ENCODE results near the gene TRAF3IP3. TPM values are rescaled to one million over a fixed set of nuclear protein-coding genes. Genes with fewer than 3 reads are reported as not detected.

TRAF3IP3 gene
- total and polyA plus RNA-seq, 2 donors (not counting 1 experiment from before 2014, with no cell fraction given) = 262 to 344 TPM

DNA sequence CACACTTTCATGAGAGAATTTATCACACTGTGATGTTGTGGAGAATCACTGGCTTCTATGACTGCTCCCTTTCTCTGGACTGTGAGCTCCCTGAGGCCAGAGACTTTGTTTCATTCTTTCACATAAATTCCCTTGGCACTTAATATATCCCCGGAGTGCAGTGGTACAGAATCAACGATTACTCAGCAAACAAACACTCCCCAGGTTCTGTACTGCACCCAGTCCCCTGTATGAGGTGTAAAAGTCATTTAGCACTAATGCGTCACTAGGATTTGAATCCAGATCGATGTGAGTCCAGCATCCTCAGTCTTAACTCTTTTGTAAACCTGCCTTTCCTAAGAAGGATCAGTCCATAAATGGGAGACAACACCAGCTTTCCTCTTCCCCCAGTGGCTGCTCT lies 65.1 kb downstream of the TRAF3IP3 start:
- ATAC-seq (ENCODE audit: low read depth) = no peak
- H3K9me3 Mint-ChIP-seq (ENCODE audit: insufficient read depth) = no peaks in the 10 kb centered on the region
- WGBS (ENCODE audit: insufficient coverage) = 79% methylated on average over 4 of the region's 4 CpGs
- peaks cover 44% of the 10 kb centered on the region for H3K27me3 Mint-ChIP-seq
- peaks cover 6% of the 10 kb centered on the region for H3K4me1 Mint-ChIP-seq
- Histone ChIP-seq H3K36me3 (replicated peaks in 1 of 2; ENCODE audit: control extremely low read depth in 1 of 2, control insufficient read depth in 1 of 2, extremely low read depth in 1 of 2, insufficient read depth in 2 of 2, low read length in 1 of 2) (no peaks in the 10 kb centered on the region), H3K9ac (ENCODE audit: low read length) (no peak overlapping the region), H3K27ac (ENCODE audit: low read length in 2 of 2) (no peak overlapping the region), H3K27me3 (replicated peaks in 1 of 4; ENCODE audit: control extremely low read depth in 1 of 4, control insufficient read depth in 3 of 4, insufficient read depth in 4 of 4, low read length in 3 of 4) (peaks cover 0 to 23% (median 13%) of the 10 kb centered on the region in 4 experiments), H3K79me2 (ENCODE audit: control insufficient read depth, insufficient read depth, low read length) (no peaks in the 10 kb centered on the region), H4K20me1 (ENCODE audit: control insufficient read depth, insufficient read depth, low read length, poor library complexity, severe bottlenecking) (no peaks in the 10 kb centered on the region), H3K4me1 (ENCODE audit: control insufficient read depth in 2 of 2, insufficient read depth in 2 of 2, low read length in 2 of 2) (peaks cover 0 to 3% of the 10 kb centered on the region in 2 donors), H2AFZ (ENCODE audit: insufficient read depth, low read depth, low read length, poor library complexity, severe bottlenecking) (no peak overlapping the region), H3K4me2 (replicated peaks; ENCODE audit: low read depth, low read length, poor library complexity, severe bottlenecking) (no peak overlapping the region), H3K4me3 (ENCODE audit: control extremely low read depth in 1 of 5, extremely low read depth in 1 of 5, insufficient read depth in 1 of 5, low read depth in 2 of 5, low read length in 4 of 5) (no peak overlapping the region), H3K9me3 (ENCODE audit: control extremely low read depth in 1 of 3, control insufficient read depth in 2 of 3, insufficient read depth in 1 of 3, low read length in 2 of 3) (no peaks in the 10 kb centered on the region)
- intact Hi-C loops (cut with micrococcal nuclease) = no loop called here
- ChIA-PET POLR2A (no interaction called here), CTCF (interaction anchor here (0.5 to 3.9 kb wide), 4 partner anchors 21 to 589 kb away, joined by 3 to 31 read pairs (median 4); partner anchors contain the start of gene C1orf74)
- no peak for DNase-seq
- no peak overlapping the region for H3K4me3 Mint-ChIP-seq
- H3K27ac Mint-ChIP-seq = no peak overlapping the region
- TF ChIP-seq, protein P1, sequence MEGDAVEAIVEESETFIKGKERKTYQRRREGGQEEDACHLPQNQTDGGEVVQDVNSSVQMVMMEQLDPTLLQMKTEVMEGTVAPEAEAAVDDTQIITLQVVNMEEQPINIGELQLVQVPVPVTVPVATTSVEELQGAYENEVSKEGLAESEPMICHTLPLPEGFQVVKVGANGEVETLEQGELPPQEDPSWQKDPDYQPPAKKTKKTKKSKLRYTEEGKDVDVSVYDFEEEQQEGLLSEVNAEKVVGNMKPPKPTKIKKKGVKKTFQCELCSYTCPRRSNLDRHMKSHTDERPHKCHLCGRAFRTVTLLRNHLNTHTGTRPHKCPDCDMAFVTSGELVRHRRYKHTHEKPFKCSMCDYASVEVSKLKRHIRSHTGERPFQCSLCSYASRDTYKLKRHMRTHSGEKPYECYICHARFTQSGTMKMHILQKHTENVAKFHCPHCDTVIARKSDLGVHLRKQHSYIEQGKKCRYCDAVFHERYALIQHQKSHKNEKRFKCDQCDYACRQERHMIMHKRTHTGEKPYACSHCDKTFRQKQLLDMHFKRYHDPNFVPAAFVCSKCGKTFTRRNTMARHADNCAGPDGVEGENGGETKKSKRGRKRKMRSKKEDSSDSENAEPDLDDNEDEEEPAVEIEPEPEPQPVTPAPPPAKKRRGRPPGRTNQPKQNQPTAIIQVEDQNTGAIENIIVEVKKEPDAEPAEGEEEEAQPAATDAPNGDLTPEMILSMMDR (IDR thresholded peaks at IDR 0.05) = no peak
- no peak for TF ChIP-seq EZH2 (IDR thresholded peaks at IDR 0.05; ENCODE audit: borderline replicate concordance, insufficient read depth, low read depth, low read length, poor library complexity, severe bottlenecking)

DNA sequence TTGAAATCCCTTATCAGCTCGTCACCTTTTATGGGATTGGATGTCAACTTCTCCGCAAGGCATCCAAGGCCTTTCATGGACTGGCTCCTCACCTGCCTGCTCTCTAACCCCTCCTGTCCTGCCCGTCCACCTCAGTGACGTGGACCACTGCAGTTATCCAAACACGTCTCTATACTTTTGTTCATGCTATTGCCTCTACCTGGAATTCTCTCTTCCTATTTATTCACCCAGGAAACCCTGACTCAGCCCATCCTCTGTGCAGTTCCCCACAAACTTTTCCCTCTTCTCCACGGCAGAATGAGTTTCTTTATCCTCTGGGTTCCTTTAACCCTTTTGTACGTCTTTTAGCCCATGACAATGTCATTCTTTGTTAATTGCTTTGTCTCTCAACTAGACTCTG lies 66.9 kb downstream of the TRAF3IP3 start:
- POLR2A ChIA-PET = no interaction called here
- Mint-ChIP-seq H3K27me3 (peaks cover 37% of the 10 kb centered on the region), H3K4me3 (no peak overlapping the region), H3K9me3 (ENCODE audit: insufficient read depth) (no peaks in the 10 kb centered on the region), H3K4me1 (peaks cover 11% of the 10 kb centered on the region), H3K27ac (no peak overlapping the region)
- TF ChIP-seq, protein P1 (IDR thresholded peaks at IDR 0.05) = no peak
- TF ChIP-seq EZH2 (IDR thresholded peaks at IDR 0.05; ENCODE audit: borderline replicate concordance, insufficient read depth, low read depth, low read length, poor library complexity, severe bottlenecking) = no peak
- intact Hi-C loops (cut with micrococcal nuclease) = loop anchor here (1.0 kb wide), 1 partner anchor 489 kb away; no protein-coding TSS in a partner anchor
- Histone ChIP-seq H3K36me3 (replicated peaks in 1 of 2; ENCODE audit: control extremely low read depth in 1 of 2, control insufficient read depth in 1 of 2, extremely low read depth in 1 of 2, insufficient read depth in 2 of 2, low read length in 1 of 2) (no peaks in the 10 kb centered on the region), H3K4me2 (replicated peaks; ENCODE audit: low read depth, low read length, poor library complexity, severe bottlenecking) (no peak overlapping the region), H3K4me1 (ENCODE audit: control insufficient read depth in 2 of 2, insufficient read depth in 2 of 2, low read length in 2 of 2) (peaks cover 3 to 6% of the 10 kb centered on the region in 2 donors), H3K9me3 (ENCODE audit: control extremely low read depth in 1 of 3, control insufficient read depth in 2 of 3, insufficient read depth in 1 of 3, low read length in 2 of 3) (no peaks in the 10 kb centered on the region), H3K4me3 (ENCODE audit: control extremely low read depth in 1 of 5, extremely low read depth in 1 of 5, insufficient read depth in 1 of 5, low read depth in 2 of 5, low read length in 4 of 5) (no peak overlapping the region), H3K79me2 (ENCODE audit: control insufficient read depth, insufficient read depth, low read length) (no peaks in the 10 kb centered on the region), H3K27me3 (replicated peaks in 1 of 4; ENCODE audit: control extremely low read depth in 1 of 4, control insufficient read depth in 3 of 4, insufficient read depth in 4 of 4, low read length in 3 of 4) (peaks cover 0 to 23% (median 13%) of the 10 kb centered on the region in 4 experiments), H3K9ac (ENCODE audit: low read length) (no peak overlapping the region), H2AFZ (ENCODE audit: insufficient read depth, low read depth, low read length, poor library complexity, severe bottlenecking) (peak overlapping the region; percentile 16), H3K27ac (ENCODE audit: low read length in 2 of 2) (no peak overlapping the region), H4K20me1 (ENCODE audit: control insufficient read depth, insufficient read depth, low read length, poor library complexity, severe bottlenecking) (no peaks in the 10 kb centered on the region)
- CTCF ChIA-PET = interaction anchor here (0.6 to 3.9 kb wide), 29 partner anchors 9 to 1560 kb away, joined by 3 to 45 read pairs (median 5); partner anchors contain the start of genes C1orf74 and IRF6
- 79% methylated on average over 6 of the region's 7 CpGs for WGBS (ENCODE audit: insufficient coverage)
- no peak for ATAC-seq (ENCODE audit: low read depth)
- no peak for DNase-seq
